ENCODE measurements around the gene DDIT3.
"Not testable (repeated sequence)": the region's sequence is repeated elsewhere in the genome, so short reads cannot be mapped to it uniquely, and the experiment has no call there.

The DDIT3 gene

GRCh38 chr12:57563358-57563757 is 43.0 kb upstream of the DDIT3 start:
- Histone ChIP-seq H3K36me3 (ENCODE audit: low read depth) (no peaks in the 10 kb centered on the region), H3K4me1 (ENCODE audit: insufficient read depth, poor library complexity, severe bottlenecking) (no peaks in the 10 kb centered on the region), H3K9me3 (ENCODE audit: severe bottlenecking) (no peaks in the 10 kb centered on the region), H3K27ac (ENCODE audit: poor library complexity, severe bottlenecking) (no peak overlapping the region), H3K4me3 (ENCODE audit: severe bottlenecking) (no peak overlapping the region), H3K27me3 (ENCODE audit: insufficient read depth, poor library complexity, severe bottlenecking) (no peaks in the 10 kb centered on the region)
- no peak for DNase-seq (ENCODE audit: low spot score)
- no peak for ATAC-seq (ENCODE audit: low read depth)
- no peak for TF ChIP-seq CTCF (IDR thresholded peaks at IDR 0.05; ENCODE audit: poor library complexity, severe bottlenecking)

GRCh38 chr12:57561117-57561516 is 40.8 kb upstream of the DDIT3 start:
- 0 out of 3 replicates have a peak, but pooled peaks have one; percentile 41 for ATAC-seq (ENCODE audit: low read depth)
- H3K4me1 ChIP-seq (ENCODE audit: insufficient read depth, poor library complexity, severe bottlenecking); DNase-seq (ENCODE audit: low spot score); H3K27me3 ChIP-seq (ENCODE audit: insufficient read depth, poor library complexity, severe bottlenecking); H3K4me3 ChIP-seq (ENCODE audit: severe bottlenecking); H3K36me3 ChIP-seq (ENCODE audit: low read depth); H3K9me3 ChIP-seq (ENCODE audit: severe bottlenecking); H3K27ac ChIP-seq (ENCODE audit: poor library complexity, severe bottlenecking): not testable (repeated sequence)

- no peaks in the 10 kb centered on the region for H3K9me3 ChIP-seq (ENCODE audit: severe bottlenecking)
- ATAC-seq (ENCODE audit: low read depth): no peak
- TF ChIP-seq CTCF (IDR thresholded peaks at IDR 0.05; ENCODE audit: poor library complexity, severe bottlenecking): no peak
- no peak for DNase-seq (ENCODE audit: low spot score)
- H3K27me3 ChIP-seq (ENCODE audit: insufficient read depth, poor library complexity, severe bottlenecking): no peaks in the 10 kb centered on the region
- no peaks in the 10 kb centered on the region for H3K36me3 ChIP-seq (ENCODE audit: low read depth)
- no peaks in the 10 kb centered on the region for H3K4me1 ChIP-seq (ENCODE audit: insufficient read depth, poor library complexity, severe bottlenecking)
- H3K27ac ChIP-seq (ENCODE audit: poor library complexity, severe bottlenecking): no peak overlapping the region
- no peak overlapping the region for H3K4me3 ChIP-seq (ENCODE audit: severe bottlenecking)
Observed at GRCh38 chr12:57560516-57560915, 40.2 kb upstream of the DDIT3 start.

GRCh38 chr12:57558864-57559263 is 38.5 kb upstream of the DDIT3 start:
- H3K36me3 ChIP-seq (ENCODE audit: low read depth): no peaks in the 10 kb centered on the region
- H3K4me3 ChIP-seq (ENCODE audit: severe bottlenecking): no peak overlapping the region
- no peaks in the 10 kb centered on the region for H3K9me3 ChIP-seq (ENCODE audit: severe bottlenecking)
- H3K27ac ChIP-seq (ENCODE audit: poor library complexity, severe bottlenecking): no peak overlapping the region
- TF ChIP-seq CTCF (IDR thresholded peaks at IDR 0.05; ENCODE audit: poor library complexity, severe bottlenecking): no peak
- H3K27me3 ChIP-seq (ENCODE audit: insufficient read depth, poor library complexity, severe bottlenecking): no peaks in the 10 kb centered on the region
- no peak for ATAC-seq (ENCODE audit: low read depth)
- no peaks in the 10 kb centered on the region for H3K4me1 ChIP-seq (ENCODE audit: insufficient read depth, poor library complexity, severe bottlenecking)
- no peak for DNase-seq (ENCODE audit: low spot score)

GRCh38 chr12:57554897-57555296 is 34.6 kb upstream of the DDIT3 start:
- Histone ChIP-seq H3K27me3 (ENCODE audit: insufficient read depth, poor library complexity, severe bottlenecking) (no peaks in the 10 kb centered on the region), H3K4me3 (ENCODE audit: severe bottlenecking) (no peak overlapping the region), H3K36me3 (ENCODE audit: low read depth) (no peaks in the 10 kb centered on the region), H3K27ac (ENCODE audit: poor library complexity, severe bottlenecking) (no peak overlapping the region), H3K9me3 (ENCODE audit: severe bottlenecking) (no peaks in the 10 kb centered on the region), H3K4me1 (ENCODE audit: insufficient read depth, poor library complexity, severe bottlenecking) (no peaks in the 10 kb centered on the region)
- no peak for TF ChIP-seq CTCF (IDR thresholded peaks at IDR 0.05; ENCODE audit: poor library complexity, severe bottlenecking)
- ATAC-seq (ENCODE audit: low read depth): no peak
- no peak for DNase-seq (ENCODE audit: low spot score)
